SKM-1 (cell line): ENCODE results near the gene MAPKAP1.

Experiments used
- DNase-seq: peaks from one replicate; lab custom pipeline; 2025; ENCODE audit not compliant: unreplicated experiment; lab: John Stamatoyannopoulos, UW

MAPKAP1 gene

DNA sequence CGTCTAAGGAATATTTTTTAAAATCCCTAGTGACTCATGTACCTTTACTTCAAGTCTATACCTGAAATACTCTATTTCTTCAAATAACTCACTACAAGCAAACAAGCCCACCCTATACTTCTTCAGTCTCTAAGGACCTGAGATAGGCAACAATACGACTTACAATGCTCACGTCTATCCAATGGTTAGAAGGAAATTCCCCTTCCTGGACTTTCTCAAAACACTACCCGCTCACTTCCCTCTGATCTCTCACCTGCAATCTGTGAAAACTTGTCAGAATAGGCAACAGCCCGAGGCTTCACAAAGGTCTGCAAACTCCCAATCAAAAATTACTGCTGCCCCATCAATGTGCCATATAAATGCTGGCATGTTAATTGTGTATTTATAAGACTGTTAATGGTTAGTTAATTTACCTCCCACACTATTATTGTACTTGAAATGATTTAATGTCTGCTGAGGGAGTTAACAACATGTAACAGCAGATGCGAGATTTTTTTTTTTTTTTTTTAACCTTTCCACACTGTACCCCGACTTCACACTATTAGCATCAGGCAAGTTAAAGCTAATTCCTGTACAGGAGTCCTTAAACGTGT lies 27.3 kb downstream of the MAPKAP1 start:
- DNase-seq: no peak

DNA sequence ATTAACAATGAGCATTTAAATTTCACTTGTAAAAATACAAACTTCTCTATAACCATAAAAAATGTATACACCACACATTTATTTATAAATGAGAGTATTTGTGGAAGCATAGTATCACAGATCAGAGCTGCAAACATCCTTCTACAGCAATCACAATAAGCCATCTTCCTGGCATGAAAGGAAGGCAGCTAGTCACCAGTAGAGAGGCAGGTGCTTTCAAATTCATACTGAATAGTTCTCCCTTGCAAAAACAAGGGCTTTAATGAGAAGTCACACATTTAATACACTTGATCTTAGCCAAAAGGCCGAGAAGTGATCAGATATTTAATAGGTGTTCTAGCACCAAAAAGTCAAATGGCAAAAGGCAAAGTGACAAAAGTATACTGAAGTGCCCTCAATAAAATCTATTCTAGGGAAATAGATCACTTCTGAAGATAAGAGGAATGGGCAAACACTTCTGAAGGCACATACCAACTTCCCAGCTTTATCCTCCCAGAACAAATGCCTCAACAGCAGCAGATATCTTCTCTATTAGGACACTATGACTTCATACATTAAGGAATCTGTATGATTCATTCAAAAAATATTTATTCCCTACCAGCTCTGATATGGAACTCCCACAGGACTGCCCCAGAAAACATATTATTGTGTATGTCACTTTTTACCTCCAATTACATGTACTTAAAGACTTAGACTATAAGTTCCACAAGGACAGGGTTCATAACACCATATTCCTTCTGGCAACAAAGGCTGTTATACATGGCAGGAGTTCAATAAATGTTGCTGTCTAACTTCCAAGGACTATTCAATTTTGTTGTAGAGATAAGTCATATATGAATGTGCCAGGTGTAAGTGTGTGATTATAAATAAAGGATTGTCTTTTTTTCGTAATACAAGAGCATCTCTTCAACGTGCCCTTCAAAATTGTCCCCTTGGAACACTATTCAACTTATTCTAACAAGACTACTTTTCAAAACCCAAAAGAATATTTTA lies 31.7 kb downstream of the MAPKAP1 start:
- no peak for DNase-seq

DNA sequence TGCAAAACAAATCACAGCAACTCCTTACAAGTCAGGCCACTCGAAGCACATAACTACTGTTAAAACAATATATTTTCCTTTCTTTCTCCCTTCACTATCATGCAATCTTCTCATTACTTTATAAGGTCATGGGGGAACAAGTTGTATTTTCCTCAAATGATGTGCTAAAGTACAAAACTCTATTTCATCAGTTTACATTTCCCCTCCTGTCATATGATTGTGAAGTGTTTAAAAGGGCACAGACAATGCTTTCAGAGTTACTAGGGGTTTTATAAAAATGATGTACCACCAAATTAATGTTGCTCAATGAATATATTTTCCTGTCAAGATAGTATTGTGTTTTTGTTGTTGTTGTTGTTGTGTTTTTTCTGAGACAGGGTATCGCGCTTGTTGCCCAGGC lies 34.1 kb downstream of the MAPKAP1 start:
- no peak for DNase-seq

DNA sequence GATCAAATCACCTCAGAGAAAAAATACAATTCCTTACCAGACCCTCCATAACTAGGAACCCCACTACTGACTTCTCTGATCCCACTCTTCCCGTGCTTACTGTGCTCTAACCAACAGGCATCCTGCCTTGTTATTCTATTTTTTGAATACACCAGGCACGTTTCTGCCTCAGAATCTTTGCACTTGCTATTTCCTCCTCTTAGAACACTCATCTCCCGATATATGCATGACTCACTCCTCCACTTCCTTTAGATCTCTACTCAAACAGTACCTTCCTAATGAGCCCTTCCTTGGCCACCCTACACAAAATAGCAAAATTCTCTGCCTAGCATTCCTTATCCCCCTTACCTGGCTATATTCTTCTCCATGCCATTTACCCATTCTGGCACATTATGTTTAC lies 43.9 kb downstream of the MAPKAP1 start:
- peak; percentile 15 for DNase-seq

DNA sequence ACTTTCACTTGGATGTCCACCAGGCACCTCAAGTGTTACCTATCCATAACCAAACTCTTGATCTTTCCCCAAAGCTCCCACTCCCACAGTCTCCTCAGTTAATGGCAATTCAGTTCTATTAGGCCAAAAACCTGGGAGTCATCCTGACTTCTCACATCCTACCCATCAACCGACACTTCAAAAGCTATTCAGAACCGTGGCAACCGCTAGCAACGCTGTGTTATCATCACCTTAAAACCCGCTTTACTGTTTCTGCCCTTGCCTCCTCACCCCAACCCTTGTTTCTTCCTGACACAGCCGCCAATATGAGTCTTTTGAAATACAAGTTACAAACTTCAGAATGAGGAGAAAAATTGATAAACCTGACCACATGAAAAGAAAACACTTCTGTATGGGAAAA lies 46.5 kb downstream of the MAPKAP1 start:
- DNase-seq: no peak

DNA sequence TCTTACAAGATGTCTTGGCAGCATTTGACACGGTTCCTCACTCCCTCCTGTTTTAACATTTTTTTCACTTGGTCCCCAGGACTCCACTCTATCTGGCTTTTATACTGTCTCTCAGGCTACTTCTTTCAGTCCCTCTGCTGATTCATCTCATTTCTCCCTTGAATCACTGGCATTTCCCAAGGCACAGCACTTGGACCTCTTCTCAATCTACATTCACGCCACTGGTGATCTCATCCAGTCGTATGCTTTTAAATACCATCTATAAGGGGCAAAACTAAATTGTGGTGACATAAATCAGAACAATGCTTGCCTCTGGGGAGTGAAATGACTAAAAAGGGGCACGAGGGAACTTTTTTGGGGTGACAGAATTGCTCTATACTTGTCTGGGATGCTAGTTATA lies 47.1 kb downstream of the MAPKAP1 start:
- no peak for DNase-seq

DNA sequence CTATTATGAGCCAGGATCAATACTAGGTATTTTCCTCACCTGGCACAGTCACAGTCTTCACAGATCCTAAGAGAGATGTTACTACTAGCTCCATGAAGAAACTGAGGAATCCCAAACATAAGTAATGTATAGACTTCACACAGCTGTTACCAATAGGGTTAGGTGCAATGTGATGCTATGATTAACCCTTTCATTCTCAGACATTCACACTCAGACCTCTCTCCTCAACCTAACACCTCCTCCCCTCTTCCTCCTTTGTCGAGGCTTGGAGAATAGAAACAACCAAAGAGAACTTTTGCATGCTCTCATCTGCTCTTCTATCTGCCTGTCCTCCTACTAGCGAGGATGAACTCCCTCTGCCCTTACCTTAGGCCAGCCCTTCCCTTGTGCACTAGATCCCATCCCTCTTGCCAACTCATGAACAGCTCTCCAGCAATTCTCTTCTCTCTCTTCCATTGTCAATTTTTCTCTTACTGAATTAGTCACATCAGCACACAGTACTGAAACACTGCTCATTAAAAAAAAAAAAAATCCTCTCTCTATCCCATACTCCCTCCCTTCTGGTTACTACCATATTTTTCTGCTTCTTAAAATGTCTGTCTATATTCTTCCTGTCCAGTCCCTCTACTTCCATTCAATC lies 47.7 kb downstream of the MAPKAP1 start:
- no peak for DNase-seq

DNA sequence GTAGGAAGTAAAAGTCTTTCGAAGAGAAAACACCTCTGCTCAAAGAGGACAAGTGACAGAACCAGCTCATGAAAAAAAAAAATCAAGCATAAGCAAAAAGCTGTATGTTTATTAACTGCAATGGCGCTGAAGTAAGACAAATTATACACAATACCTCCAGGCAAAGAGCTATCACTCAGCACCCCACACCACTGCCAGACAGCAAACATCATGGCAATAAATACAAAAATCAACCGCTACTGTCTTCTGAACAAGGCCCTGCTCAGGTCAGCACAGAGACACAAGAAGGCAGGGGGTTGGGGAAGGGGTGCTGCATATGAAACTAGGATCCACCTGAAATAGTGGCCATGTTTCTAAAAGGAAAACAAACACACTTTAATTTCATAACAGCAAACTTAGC lies 50.4 kb downstream of the MAPKAP1 start:
- no peak for DNase-seq

DNA sequence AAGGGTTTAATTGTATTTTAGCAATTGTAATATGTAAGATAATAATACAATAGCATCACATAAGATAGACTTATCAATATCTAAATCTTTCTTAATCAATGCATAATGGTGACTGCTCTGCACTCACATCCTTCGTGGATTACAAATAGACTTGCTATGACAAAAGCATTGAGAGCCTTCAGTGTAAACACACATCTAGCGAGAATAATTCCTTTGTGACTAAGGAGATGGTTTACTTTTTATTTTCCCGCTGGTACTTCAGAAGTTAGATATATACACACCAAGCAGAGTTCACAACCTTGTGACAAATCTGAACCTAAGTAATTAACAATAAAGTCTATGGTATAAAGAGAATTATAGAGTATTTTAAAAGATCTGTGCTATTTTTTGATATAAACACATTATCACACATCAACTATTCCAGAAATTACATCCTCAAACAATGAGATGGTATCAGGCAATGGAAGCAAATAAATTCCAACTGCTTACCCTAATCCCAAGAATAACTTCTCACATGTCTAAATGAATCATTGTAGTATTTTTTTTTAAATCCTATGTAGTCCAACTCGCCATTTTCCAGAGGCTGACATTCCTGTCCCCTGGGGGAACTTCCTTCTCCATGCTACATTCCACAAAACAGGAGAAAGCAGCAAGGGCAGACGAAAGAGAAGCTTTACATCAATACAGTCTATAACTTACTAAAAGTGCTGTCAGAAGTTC lies 51.2 kb downstream of the MAPKAP1 start:
- no peak for DNase-seq

DNA sequence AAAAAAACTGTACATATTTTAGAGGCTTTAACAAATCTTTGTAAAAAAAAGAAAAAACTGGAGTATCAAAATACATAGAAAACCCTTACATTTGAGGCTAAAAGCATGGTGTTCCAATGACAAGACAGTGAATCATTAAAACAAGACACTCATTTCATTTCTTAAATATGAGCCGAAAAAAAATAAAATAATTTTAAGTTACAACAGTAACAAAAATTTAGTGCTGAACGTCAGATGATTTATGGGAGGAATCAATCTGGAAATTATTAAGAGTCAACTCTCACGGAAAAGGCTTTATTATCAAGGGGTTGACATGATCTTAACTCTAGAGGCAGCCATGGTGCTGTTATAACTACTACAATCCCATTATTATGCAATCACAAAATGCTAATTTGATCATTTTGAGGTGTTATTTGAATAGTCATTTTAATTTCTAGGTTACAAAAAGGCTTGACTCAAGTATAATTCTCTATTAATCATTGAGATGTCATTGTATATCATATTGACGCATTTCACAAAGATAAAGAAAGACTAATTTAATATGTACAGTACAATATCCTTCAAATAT lies 51.9 kb downstream of the MAPKAP1 start:
- DNase-seq: no peak

DNA sequence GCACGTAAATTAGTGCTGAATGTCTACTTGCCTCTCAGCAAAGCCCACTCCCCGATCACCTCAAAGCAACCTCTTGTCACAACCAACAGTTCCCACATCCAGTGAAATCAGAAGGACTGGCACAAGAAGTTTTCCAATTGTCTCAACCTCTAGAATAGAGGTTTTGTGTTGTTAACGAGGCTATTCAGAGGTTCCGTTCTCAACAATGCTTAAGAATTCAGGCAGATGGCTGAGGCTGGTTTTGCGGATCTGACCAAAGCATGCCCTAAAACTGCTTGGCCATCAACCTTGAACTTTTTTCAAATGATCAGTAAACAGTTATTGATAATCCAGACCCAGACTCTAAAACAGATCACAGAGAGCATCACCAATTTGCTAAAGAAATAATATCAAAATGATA lies 52.9 kb downstream of the MAPKAP1 start:
- DNase-seq: no peak

DNA sequence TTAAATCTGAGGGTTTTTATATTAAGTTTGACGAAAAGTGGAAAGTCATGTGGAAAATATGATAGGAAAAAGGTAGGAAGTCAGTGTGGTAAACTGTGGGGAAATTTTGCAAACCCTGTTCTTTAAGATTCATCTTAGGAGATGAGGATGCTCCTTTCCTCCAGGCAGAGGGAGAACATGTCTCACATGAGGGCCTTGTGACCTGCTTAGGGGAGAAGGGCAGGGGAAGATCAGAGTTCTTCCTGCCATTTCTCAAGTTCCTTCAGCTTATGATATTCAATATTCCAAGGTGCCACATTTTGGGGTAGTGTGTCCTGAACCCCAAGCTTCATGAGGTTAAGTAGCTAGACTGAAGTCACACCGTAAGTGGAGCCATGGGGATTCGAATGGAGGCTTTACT lies 53.7 kb downstream of the MAPKAP1 start:
- no peak for DNase-seq

DNA sequence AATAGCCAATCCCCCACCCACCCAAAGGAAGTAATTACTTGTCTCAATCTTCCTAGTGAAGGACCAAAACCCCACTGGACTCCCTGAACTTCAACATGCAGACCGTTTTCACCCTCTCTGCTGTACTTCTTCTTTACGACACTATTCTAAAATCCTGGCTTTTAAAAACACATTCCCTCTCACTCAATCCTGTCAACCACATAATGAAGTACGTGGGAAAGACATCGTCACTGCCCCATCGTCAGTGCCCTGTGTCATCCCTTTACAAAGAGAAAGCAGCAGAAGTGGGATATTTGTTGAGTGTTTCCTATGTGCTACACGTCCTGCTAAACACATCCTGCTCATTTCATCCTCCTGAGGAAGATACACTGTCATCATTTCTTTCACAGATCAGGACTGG lies 54.2 kb downstream of the MAPKAP1 start:
- no peak for DNase-seq

DNA sequence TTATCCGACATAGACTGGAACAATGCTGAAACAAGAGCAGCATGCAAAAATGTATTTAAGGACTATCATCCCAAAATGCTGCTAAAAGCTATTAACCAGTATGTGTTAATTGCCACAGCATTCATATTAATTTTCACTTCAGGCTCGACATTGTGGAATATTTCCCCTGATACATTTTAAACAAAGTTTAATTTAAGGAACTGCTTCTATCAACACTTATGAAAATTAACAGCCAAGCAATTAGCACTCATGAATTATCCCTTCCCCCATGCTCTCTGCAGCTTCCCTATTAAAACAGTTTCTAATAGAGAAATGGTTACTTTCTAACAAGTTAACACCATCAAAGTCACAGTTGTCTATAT lies 54.8 kb downstream of the MAPKAP1 start:
- no peak for DNase-seq

DNA sequence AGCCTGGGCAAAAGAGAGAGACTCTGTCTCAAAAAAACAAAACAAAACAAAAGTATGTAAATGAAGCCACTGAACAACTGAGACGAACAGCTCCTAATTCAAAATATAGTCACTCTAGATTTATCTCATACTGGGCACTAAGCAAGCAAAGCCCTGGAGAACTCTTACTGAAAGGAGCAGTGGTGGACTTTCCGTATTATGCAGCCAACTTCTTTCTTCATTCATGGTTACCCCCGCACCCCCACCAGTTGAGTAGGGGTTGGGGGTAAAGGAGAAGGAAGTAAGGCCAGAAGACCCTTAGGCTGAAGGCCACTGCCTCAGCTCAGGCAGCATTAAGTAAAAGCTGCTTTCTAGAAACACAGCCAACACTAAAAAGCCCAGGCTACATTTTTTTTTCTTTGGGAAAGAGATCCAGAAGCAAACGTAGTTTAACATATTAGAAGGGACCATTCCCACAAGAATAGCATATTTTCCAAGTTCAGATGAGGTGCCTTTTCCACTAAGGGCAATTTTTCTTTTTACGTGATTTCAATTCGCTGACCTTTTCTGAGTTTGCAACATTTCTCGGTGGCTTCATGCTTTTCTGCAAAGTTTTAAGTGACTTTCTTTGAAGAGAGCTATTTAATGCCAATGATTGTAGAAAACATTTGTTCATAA lies 55.3 kb downstream of the MAPKAP1 start:
- DNase-seq: no peak

DNA sequence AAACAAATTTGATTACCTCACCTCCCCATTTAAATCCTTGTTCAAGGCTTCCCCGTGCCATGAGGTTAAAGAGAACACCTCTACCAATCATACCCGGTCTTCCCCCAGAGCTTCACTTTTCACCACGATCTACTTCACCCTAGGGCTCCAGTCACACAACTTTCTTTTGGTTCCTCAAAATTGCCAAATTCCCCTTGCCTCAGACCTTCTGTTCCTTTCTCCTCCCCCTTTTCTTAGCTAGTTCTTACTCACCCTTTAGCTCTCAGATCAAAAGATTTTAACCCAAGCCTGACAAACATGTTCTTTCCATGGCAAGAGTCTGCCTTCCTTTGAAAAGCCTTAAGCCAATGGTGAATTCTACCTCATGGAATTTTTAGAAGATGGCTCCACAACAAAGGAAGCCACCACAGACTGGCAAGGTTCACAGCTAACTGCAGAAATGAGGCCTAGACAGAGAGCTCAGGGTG lies 56.7 kb downstream of the MAPKAP1 start:
- DNase-seq: peak; percentile 97

DNA sequence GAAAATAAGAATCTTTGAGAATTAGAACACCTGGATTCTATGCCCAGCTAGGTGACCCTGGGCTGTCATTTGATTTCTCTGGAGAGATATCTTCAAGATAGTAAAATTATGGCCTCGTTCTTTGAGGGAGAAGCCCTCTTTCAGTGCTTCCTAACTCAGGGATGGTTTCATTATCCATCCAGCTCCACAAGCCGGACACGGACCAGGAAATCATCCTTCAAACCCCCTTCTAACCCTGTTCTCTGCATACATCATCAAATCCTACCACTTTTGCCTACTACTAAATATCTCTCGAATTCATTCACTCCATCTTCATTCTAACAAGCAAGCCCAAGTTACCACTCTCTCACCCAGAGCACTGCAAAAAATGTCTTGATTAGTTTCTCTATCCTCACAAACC lies 57.2 kb downstream of the MAPKAP1 start:
- DNase-seq: no peak

DNA sequence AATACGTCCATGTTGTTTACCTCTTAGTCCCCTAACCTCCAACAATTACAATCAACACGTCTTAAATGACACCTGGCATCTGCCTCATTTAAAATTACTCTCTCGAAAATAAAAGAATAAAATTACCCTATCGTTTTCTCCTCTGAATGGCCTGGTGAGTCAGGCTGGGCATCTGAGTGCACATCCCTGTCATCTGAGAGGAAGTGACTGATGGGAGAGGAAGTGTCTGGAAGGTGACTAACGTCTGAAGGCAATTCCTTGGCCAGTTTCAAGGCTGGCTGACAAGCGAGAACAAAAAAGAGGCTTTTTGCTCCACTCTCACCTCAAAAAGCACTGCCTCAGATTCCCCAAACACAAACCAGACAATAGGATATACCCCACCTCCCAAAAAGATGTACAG lies 57.7 kb downstream of the MAPKAP1 start:
- DNase-seq: peak; percentile 60

DNA sequence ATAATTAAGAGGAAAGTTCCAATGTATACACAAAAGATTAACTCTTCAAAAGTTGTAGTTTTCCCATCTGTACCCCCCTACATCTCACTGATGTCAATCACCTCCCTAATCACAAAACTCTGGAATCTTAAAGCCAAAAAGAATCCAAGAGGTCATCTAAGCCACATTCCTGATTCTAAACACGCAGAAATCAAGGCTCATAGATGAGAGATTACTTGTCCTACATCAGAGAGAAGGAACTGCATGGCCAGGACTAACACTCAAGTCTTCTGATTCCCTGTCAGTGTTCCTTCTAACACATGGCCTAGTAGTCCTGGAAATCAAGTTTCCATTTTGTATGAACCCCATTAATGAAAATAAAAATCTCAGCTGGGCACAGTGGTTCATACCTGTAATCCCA lies 58.7 kb downstream of the MAPKAP1 start:
- DNase-seq: no peak

DNA sequence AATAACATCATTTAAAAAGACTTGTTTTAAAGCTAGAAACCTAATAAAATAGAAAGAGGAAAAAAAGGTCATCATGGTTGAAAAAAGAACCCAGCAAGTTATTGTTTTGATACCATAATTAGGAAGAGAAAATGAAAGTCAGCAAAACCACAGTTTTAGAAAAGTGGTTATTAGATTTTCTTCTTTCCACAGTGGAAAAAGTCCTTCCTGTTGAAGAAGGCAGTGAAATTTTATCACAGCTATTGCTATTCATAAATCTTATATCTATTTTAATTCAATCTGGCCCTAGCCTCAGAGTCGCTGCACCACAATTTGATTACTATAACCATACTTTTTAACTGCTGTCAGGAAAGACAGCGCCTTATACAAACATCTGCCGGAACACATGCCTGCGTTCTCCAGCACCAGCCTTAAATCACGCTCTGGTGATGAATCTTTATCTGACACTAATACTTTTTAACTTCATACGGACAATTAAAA lies 60.3 kb downstream of the MAPKAP1 start:
- DNase-seq: no peak
